ENCODE data around the gene COPS6.

DNA sequence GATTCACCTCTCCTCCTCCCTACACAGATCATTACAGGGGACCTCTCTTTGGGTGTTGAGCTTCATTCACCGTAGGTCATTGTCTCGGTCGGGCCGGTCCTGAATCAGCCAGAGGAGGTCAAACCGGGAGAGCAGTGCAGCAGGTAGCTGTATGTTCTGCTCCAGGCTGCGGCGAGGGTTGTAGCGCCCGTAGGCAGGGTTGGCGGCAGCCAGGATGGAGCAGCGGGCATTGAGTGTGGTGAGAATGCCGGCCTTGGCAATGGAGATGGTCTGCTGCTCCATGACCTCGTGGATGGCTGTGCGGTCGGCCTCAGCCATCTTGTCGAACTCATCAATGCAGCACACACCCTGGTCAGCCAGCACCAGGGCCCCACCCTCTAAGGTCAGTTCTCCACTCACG, 6.9 kb downstream of the COPS6 start:
- no peak for TF ChIP-seq NFIC (IDR thresholded peaks at IDR 0.05; ENCODE audit: borderline replicate concordance)
- no peak for TF ChIP-seq RAD21 (IDR thresholded peaks at IDR 0.05; ENCODE audit: low read length)
- TF ChIP-seq TEAD4 (IDR thresholded peaks at IDR 0.05; ENCODE audit: borderline replicate concordance, insufficient read depth), result no peak
- TF ChIP-seq RFX5 (IDR thresholded peaks at IDR 0.05; ENCODE audit: low read length), result no peak
- TF ChIP-seq, protein P1, sequence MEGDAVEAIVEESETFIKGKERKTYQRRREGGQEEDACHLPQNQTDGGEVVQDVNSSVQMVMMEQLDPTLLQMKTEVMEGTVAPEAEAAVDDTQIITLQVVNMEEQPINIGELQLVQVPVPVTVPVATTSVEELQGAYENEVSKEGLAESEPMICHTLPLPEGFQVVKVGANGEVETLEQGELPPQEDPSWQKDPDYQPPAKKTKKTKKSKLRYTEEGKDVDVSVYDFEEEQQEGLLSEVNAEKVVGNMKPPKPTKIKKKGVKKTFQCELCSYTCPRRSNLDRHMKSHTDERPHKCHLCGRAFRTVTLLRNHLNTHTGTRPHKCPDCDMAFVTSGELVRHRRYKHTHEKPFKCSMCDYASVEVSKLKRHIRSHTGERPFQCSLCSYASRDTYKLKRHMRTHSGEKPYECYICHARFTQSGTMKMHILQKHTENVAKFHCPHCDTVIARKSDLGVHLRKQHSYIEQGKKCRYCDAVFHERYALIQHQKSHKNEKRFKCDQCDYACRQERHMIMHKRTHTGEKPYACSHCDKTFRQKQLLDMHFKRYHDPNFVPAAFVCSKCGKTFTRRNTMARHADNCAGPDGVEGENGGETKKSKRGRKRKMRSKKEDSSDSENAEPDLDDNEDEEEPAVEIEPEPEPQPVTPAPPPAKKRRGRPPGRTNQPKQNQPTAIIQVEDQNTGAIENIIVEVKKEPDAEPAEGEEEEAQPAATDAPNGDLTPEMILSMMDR (IDR thresholded peaks at IDR 0.05), result no peak
- TF ChIP-seq SIN3A (IDR thresholded peaks at IDR 0.05; ENCODE audit: borderline replicate concordance, low read depth, low read length), result no peak

Data from SK-N-SH (cell line).